ENCODE measurements around the gene GIMAP5.

The GIMAP5 gene

GRCh38 chr7:150716939-150717338 is 20.3 kb upstream of the GIMAP5 start:
- no peak for DNase-seq (ENCODE audit: low read depth in 2 of 2)
- no peak for TF ChIP-seq CTCF (IDR thresholded peaks at IDR 0.05; ENCODE audit: low read depth, low read length)
- H3K4me3 ChIP-seq (replicated peaks in 1 of 2; ENCODE audit: low read depth in 2 of 2, low read length in 2 of 2): no peak overlapping the region

DNA sequence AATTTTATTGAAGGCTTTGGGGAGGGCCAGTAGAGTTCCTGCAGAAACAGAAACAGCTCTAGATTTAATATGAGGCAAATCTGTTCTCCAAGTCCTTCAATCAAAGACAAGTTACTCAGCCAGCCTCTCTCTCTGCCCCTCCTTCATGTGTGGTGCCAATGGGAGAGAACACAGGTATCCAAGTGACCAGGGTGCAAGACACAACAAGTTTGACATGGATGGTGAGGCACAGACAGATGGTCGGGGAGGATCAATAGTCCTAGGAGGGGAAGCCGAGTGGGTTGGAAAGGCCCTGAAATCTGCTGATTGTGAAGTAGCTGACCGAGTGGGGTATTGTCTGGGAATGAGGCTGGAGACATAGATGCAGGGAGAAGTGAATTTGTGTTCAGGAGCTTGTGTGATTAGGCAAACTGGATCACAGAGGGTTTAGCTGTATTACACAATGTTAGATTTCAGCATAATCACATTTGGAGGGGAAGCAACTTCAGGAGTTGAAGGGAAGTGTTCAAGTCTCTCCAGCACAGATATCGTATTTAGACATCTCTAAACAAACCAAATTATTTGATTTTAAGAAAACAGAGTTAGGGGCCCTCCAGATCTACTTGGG is 19.3 kb upstream of the GIMAP5 start:
- DNase-seq (ENCODE audit: low read depth in 2 of 2): no peak
- H3K4me3 ChIP-seq (replicated peaks in 1 of 2; ENCODE audit: low read depth in 2 of 2, low read length in 2 of 2): no peak overlapping the region
- no peak for TF ChIP-seq CTCF (IDR thresholded peaks at IDR 0.05; ENCODE audit: low read depth, low read length)

DNA sequence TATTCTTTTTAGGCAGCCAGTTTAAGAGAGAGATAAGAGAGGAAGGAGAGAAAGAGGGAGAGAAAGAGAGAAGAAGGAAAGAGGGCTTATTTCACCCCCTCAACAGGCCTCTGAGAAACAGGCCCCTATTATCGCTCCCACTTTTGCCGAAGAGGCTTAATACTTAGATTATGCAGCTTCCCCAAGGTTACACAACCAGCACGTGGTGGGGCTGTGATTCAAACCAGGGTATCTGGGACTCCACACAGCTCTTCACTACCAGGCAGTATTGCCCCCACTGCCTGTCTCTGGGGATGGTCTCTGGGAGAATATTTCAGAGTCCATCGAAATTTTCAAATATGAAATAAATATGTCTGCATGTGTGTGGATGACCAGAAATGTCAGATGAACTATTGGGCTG is 17.8 kb upstream of the GIMAP5 start:
- H3K4me3 ChIP-seq (replicated peaks in 1 of 2; ENCODE audit: low read depth in 2 of 2, low read length in 2 of 2): no peak overlapping the region
- DNase-seq (ENCODE audit: low read depth in 2 of 2): no peak
- no peak for TF ChIP-seq CTCF (IDR thresholded peaks at IDR 0.05; ENCODE audit: low read depth, low read length)

GRCh38 chr7:150719960-150720891 is 17.0 kb upstream of the GIMAP5 start:
- H3K4me3 ChIP-seq (replicated peaks in 1 of 2; ENCODE audit: low read depth in 2 of 2, low read length in 2 of 2): no peak overlapping the region
- DNase-seq (ENCODE audit: low read depth in 2 of 2): no peak
- TF ChIP-seq CTCF (IDR thresholded peaks at IDR 0.05; ENCODE audit: low read depth, low read length): no peak

GRCh38 chr7:150721970-150722373 is 15.2 kb upstream of the GIMAP5 start:
- TF ChIP-seq CTCF (IDR thresholded peaks at IDR 0.05; ENCODE audit: low read depth, low read length): no peak
- no peak for DNase-seq (ENCODE audit: low read depth in 2 of 2)
- no peak overlapping the region for H3K4me3 ChIP-seq (replicated peaks in 1 of 2; ENCODE audit: low read depth in 2 of 2, low read length in 2 of 2)

- no peak for TF ChIP-seq CTCF (IDR thresholded peaks at IDR 0.05; ENCODE audit: low read depth, low read length)
- DNase-seq (ENCODE audit: low read depth in 2 of 2): no peak
- no peak overlapping the region for H3K4me3 ChIP-seq (replicated peaks in 1 of 2; ENCODE audit: low read depth in 2 of 2, low read length in 2 of 2)
These were observed 14.7 kb upstream of the GIMAP5 start for GRCh38 chr7:150722431-150722931.
